SK-N-SH (cell line): ENCODE data around the gene NDUFB2. TPM values are rescaled to one million over a fixed set of nuclear protein-coding genes. Genes with fewer than 3 reads are reported as not detected.

Experiments
- CTCF ChIA-PET: fragments of 300-600, 350-600 bp; formaldehyde crosslinking; extraction: SDS; loops from one replicate; lab custom pipeline; 2021; lab: Yijun Ruan, JAX
- POLR2A ChIA-PET: fragments of 350-600 bp; sonication (Branson Sonifier 250); formaldehyde crosslinking; extraction: SDS; loops from one replicate; lab custom pipeline; 2020; ENCODE audit warnings: antibody characterized with exemption, inconsistent platforms; lab: Yijun Ruan, JAX
- DNase-seq: peaks from one replicate; pipeline ENCODE4 v3.0.0; 2012
- H2AFZ ChIP-seq: fragments of 200-600 bp; sonication (generic); 2 replicates; pipeline ENCODE4 v1.8.1; 2016; ENCODE audit warnings: antibody characterized with exemption, mild to moderate bottlenecking, low read depth
- H3F3A ChIP-seq: fragments of 200-600 bp; sonication (generic); replicated peaks from 2 replicates; pipeline ENCODE3; 2016; ENCODE audit warnings: antibody characterized with exemption, mild to moderate bottlenecking; ENCODE audit not compliant: insufficient read depth
- H3K27ac ChIP-seq, 2 experiments: fragments of 200-500 bp in 1 of 2; fragments of 200-600 bp in 1 of 2; sonication (Bioruptor generic) in 1 of 2; sonication (generic), shearing (Covaris generic) in 1 of 2; 2 replicates each; pipeline versions ENCODE4 v1.5.1 to v1.6.1; 2014 to 2016; ENCODE audit warnings: low read depth in 2 of 2, inconsistent platforms in 1 of 2, low read length in 1 of 2, mild to moderate bottlenecking in 1 of 2, mixed read lengths in 1 of 2
- H3K27me3 ChIP-seq: fragments of 200-600 bp; sonication (generic), shearing (Covaris generic); 2 replicates; pipeline ENCODE4 v1.6.1; 2016; ENCODE audit warnings: mixed run types; ENCODE audit not compliant: insufficient read depth
- H3K36me3 ChIP-seq, 2 experiments: fragments of 200-500 bp in 1 of 2; fragments of 200-600 bp in 1 of 2; sonication (Bioruptor generic) in 1 of 2; sonication (generic) in 1 of 2; replicated peaks in 1 of 2; 2 replicates each; pipeline versions ENCODE3 to v1.5.1; 2014 to 2016; ENCODE audit warnings: low read length in 1 of 2, mild to moderate bottlenecking in 1 of 2; ENCODE audit not compliant: insufficient read depth in 2 of 2, control insufficient read depth in 1 of 2
- H3K4me1 ChIP-seq, 2 experiments: fragments of 200-500 bp in 1 of 2; fragments of 200-600 bp in 1 of 2; sonication (Bioruptor generic) in 1 of 2; sonication (generic), shearing (Covaris generic) in 1 of 2; 2 replicates each; pipeline versions ENCODE4 v1.5.1 to v1.6.1; 2014 to 2016; ENCODE audit warnings: low read depth in 1 of 2, low read length in 1 of 2, mixed run types in 1 of 2; ENCODE audit not compliant: insufficient read depth in 2 of 2, control insufficient read depth in 1 of 2
- H3K4me2 ChIP-seq: fragments of 200-600 bp; sonication (generic), shearing (Covaris generic); 2 replicates; pipeline ENCODE4 v1.6.1; 2017; ENCODE audit warnings: mixed run types
- H3K4me3 ChIP-seq, 2 experiments: fragments of 200-500 bp in 1 of 2; fragments of 200-600 bp in 1 of 2; sonication (Bioruptor generic) in 1 of 2; sonication (generic), shearing (Covaris generic) in 1 of 2; 2 replicates each; pipeline versions ENCODE4 v1.5.1 to v1.8.1; 2014 to 2016; ENCODE audit warnings: low read depth in 2 of 2, inconsistent platforms in 1 of 2, low read length in 1 of 2, mild to moderate bottlenecking in 1 of 2, mixed read lengths in 1 of 2, moderate library complexity in 1 of 2
- H3K79me2 ChIP-seq: fragments of 200-600 bp; sonication (generic); 2 replicates; pipeline ENCODE4 v1.8.1; 2017; ENCODE audit warnings: mild to moderate bottlenecking; ENCODE audit not compliant: insufficient read depth
- H3K9ac ChIP-seq: fragments of 200-600 bp; sonication (generic); 2 replicates; pipeline ENCODE4 v1.6.1; 2017; ENCODE audit warnings: mixed run types
- H3K9me2 ChIP-seq: fragments of 200-600 bp; sonication (generic); 2 replicates; pipeline ENCODE4 v1.6.1; 2017; ENCODE audit warnings: mixed run types
- H3K9me3 ChIP-seq: fragments of 200-600 bp; sonication (generic); 2 replicates; pipeline ENCODE4 v1.6.1; 2017; ENCODE audit warnings: mixed run types, mild to moderate bottlenecking, moderate library complexity
- H4K20me1 ChIP-seq: fragments of 200-600 bp; sonication (generic); 2 replicates; pipeline ENCODE4 v1.6.1; 2017; ENCODE audit warnings: mild to moderate bottlenecking, mixed run types; ENCODE audit not compliant: insufficient read depth
- ELF1 ChIP-seq: IDR thresholded peaks from 2 replicates; pipeline ENCODE4 v1.4.0; 2012
- EZH2phosphoT487 ChIP-seq: fragments of 200-600 bp; sonication (generic); IDR thresholded peaks from 2 replicates; pipeline ENCODE4 v1.6.1; 2017; ENCODE audit warnings: low read depth, mixed run types, mild to moderate bottlenecking, antibody characterized with exemption, moderate library complexity, borderline replicate concordance
- FOSL2 ChIP-seq: IDR thresholded peaks from 2 replicates; pipeline ENCODE4 v1.4.0; 2012; ENCODE audit warnings: low read depth, mild to moderate bottlenecking, moderate library complexity, borderline replicate concordance
- FOXJ3 ChIP-seq: sonication (generic); formaldehyde crosslinking; IDR thresholded peaks from 2 replicates; pipeline ENCODE4 v1.5.1; 2020; ENCODE audit warnings: mild to moderate bottlenecking, missing genetic modification reagents
- FOXM1 ChIP-seq: IDR thresholded peaks from 2 replicates; pipeline ENCODE4 v1.4.0; 2012; ENCODE audit warnings: low read depth, mild to moderate bottlenecking
- GATA2 ChIP-seq: sonication (generic); formaldehyde crosslinking; IDR thresholded peaks from 2 replicates; pipeline ENCODE4 v1.5.0; 2020; ENCODE audit warnings: mild to moderate bottlenecking, missing genetic modification reagents
- MEF2A ChIP-seq: IDR thresholded peaks from 2 replicates; pipeline ENCODE4 v1.4.0; 2012; ENCODE audit warnings: low read depth, borderline replicate concordance
- MXI1 ChIP-seq: IDR thresholded peaks from 2 replicates; pipeline ENCODE4 v1.6.1; 2012; ENCODE audit warnings: mild to moderate bottlenecking, low read depth, low read length, improper control_type of control experiment
- NRF1 ChIP-seq: IDR thresholded peaks from 2 replicates; pipeline ENCODE4 v1.6.1; 2012; ENCODE audit warnings: low read depth, mild to moderate bottlenecking, low read length
- RAD21 ChIP-seq: IDR thresholded peaks from 2 replicates; pipeline ENCODE4 v1.6.1; 2012; ENCODE audit warnings: mild to moderate bottlenecking, low read length
- RCOR1 ChIP-seq: fragments of 150-350 bp; IDR thresholded peaks from 2 replicates; pipeline ENCODE4 v1.6.1; 2017; ENCODE audit warnings: antibody characterized with exemption, low read length
- REST ChIP-seq: IDR thresholded peaks from 2 replicates; pipeline ENCODE4 v1.6.1; 2012; ENCODE audit warnings: mild to moderate bottlenecking, low read depth, low read length, moderate library complexity
- SIN3A ChIP-seq: IDR thresholded peaks from 2 replicates; pipeline ENCODE4 v1.6.1; 2012; ENCODE audit warnings: low read depth, mild to moderate bottlenecking, low read length, moderate library complexity, borderline replicate concordance
- SMC3 ChIP-seq: IDR thresholded peaks from 2 replicates; pipeline ENCODE4 v1.6.1; 2012; ENCODE audit warnings: low read depth, low read length, improper control_type of control experiment
- TAF1 ChIP-seq: IDR thresholded peaks from 2 replicates; pipeline ENCODE4 v1.6.1; 2012; ENCODE audit warnings: low read depth, mild to moderate bottlenecking, low read length, moderate library complexity, borderline replicate concordance
- TCF12 ChIP-seq: IDR thresholded peaks from 2 replicates; pipeline ENCODE4 v1.4.0; 2012
- USF1 ChIP-seq: IDR thresholded peaks from 2 replicates; pipeline ENCODE4 v1.4.0; 2012; ENCODE audit warnings: low read depth, borderline replicate concordance
- YY1 ChIP-seq: IDR thresholded peaks from 2 replicates; pipeline ENCODE4 v1.4.0; 2012; ENCODE audit warnings: low read depth, mild to moderate bottlenecking
- WGBS: methylation state at CpG from one replicate; pipeline ENCODE4 v1.1.6; 2017; ENCODE audit warnings: low lambda C conversion rate; 5-methylcytosine and 5-hydroxymethylcytosine counted together
- polyA plus RNA-seq, 3 experiments: library from polyadenylated mRNA; depleted of rRNA; stranded (reverse); fragments of >200 nt; gene quantifications; 2 replicates each; pipeline ENCODE4 v1.2.3, GENCODE V29; 2012

NDUFB2 gene
- polyA plus RNA-seq, 1 of the 3 experiments (the other 2 are of a cell fraction): 1,214 TPM

- no peak for DNase-seq
These were observed 47.5 kb downstream of the NDUFB2 start for GRCh38 chr7:140744005-140744404.

More at GRCh38 chr7:140744005-140744404, 47.5 kb downstream of the NDUFB2 start:
- Histone ChIP-seq H3K27ac (no peak overlapping the region), H3K4me3 (no peak overlapping the region), H3K36me3 (peaks cover 35 to 52% of the 10 kb centered on the region in 2 experiments), H3K27me3 (no peaks in the 10 kb centered on the region), H4K20me1 (no peaks in the 10 kb centered on the region), H3K4me2 (no peak overlapping the region), H2AFZ (no peak overlapping the region), H3K9me2 (no peaks in the 10 kb centered on the region; the same call in 1 of the 2 replicates), H3K9ac (no peak overlapping the region), H3K4me1 (no peaks in the 10 kb centered on the region), H3F3A (no peaks in the 10 kb centered on the region), H3K79me2 (no peaks in the 10 kb centered on the region), H3K9me3 (no peaks in the 10 kb centered on the region)
- ChIA-PET CTCF (interaction anchor here (0.7 to 2.6 kb wide), 6 partner anchors 17 to 270 kb away, joined by 3 to 8 read pairs (median 4); partner anchors contain the start of gene MRPS33), POLR2A (no interaction called here)
- TF ChIP-seq USF1: no peak
- TF ChIP-seq RCOR1: no peak
- no peak for TF ChIP-seq TCF12
- TF ChIP-seq YY1: no peak
- TF ChIP-seq ELF1: no peak
- TF ChIP-seq MXI1: no peak
- TF ChIP-seq FOSL2: no peak
- no peak for TF ChIP-seq MEF2A
- no peak for TF ChIP-seq SMC3
- TF ChIP-seq TAF1: no peak
- no peak for TF ChIP-seq REST
- no peak for TF ChIP-seq EZH2phosphoT487
- TF ChIP-seq FOXM1: no peak
- TF ChIP-seq RAD21: no peak
- no peak for TF ChIP-seq SIN3A
- TF ChIP-seq NRF1: no peak
- TF ChIP-seq GATA2 (CRISPR knock-in tag): no peak
- TF ChIP-seq FOXJ3 (CRISPR knock-in tag): no peak
- WGBS: 100% methylated on average over 2 of the region's 2 CpGs
